SKM-1 treated with dmso at 0.1 percent for 144 hours (cell line): ENCODE data around the gene TNRC6C.
"Not testable (repeated sequence)": the region's sequence is repeated elsewhere in the genome, so short reads cannot be mapped to it uniquely, and the experiment has no call there.

ENCODE experiments used
- DNase-seq: peaks from one replicate; lab custom pipeline; 2025; ENCODE audit not compliant: unreplicated experiment; lab: John Stamatoyannopoulos, UW

The TNRC6C gene

GRCh38 chr17:78041386-78042179 is 83.1 kb downstream of the TNRC6C start:
- no peak for DNase-seq

DNA sequence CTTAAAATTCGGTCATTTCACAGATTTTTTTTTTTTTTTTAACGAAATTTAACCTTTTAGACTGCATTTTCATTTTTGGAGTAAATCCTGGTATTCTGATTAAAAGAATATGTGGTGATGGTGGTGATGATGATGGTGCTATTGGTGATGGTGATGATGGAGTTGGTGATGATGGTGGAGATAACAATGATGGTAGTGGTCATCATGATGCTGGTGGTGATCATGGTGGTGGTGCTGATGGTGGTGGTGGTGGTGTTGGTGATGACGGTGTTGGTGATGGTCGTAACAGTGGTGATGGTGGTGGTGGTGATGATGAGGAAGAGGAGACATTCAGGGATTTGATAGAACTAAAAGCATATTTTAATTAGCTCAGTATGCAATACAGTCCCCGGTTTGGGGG is 84.0 kb downstream of the TNRC6C start:
- no peak for DNase-seq

DNA sequence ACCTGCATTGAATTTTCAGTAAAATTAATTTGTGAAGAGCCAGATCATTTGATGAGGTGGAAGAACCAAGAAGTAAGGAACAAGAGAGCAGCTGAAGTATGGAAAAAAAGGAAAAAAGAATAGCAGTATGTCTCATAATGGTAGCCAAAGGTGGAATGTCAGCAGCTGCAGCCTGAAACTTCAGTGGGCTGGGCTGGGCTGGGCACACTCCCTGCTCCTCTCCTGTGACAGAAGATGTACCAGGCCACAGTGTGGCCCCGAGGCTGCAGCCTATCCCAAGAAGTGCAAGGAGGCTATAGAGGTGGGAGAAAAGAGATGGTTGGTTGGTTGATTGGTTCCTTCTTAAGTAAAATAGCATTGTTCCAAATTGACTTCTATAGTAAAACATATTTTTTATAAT is 84.5 kb downstream of the TNRC6C start:
- no peak for DNase-seq

DNA sequence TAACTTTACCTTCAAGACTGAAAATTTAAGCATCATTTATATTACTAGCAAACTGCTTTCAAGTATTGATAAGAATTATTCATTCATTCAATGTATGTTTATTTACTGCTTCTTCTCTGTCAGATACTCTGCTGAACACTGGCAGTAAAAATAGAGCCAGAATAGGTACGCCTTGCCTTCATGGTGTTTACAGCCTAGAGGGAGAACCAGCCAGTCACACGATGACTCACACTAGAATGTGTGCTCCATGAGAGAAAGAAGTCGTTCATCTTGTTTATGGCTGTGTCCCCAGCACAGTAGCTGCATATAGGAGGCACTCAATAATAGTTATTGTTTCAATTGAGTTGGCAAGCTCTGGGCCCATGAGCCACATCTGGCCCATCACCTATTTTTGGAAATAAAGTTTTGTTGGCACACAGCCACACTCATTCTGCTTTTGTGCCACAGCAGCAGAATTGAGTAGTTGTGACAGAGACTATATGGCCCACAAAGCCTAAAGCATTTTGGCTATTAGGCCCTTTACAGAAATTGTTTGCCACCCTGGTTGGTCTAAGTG is 85.9 kb downstream of the TNRC6C start:
- no peak for DNase-seq

DNA sequence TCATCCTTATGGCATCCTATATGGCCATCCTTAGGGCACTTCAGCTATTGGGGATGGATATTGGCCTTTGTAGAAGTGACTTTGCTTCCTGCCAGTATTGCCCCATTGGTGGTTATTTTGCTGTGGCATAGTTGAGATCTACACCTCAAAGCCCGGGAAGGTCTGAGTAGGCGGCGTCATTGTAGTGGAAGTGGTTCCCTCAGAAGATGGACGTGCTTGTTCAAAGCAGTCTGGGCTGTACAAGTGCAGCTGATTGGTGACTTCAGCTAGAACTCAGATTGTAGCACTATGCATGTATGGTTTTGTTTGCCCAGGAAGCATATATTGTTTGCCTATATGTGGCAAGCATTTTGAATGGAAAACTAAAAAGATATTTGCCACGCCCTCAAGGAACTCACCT is 86.8 kb downstream of the TNRC6C start:
- DNase-seq = no peak

- DNase-seq = no peak
Measured at GRCh38 chr17:78046923-78047322, 88.4 kb downstream of the TNRC6C start.

- no peak for DNase-seq
Measured at GRCh38 chr17:78048346-78049292, 90.1 kb downstream of the TNRC6C start.

- DNase-seq = no peak
Measured at GRCh38 chr17:78049609-78050008, 91.1 kb downstream of the TNRC6C start.

GRCh38 chr17:78051186-78051972 is 92.9 kb downstream of the TNRC6C start:
- no peak for DNase-seq

- no peak for DNase-seq
Measured at GRCh38 chr17:78053777-78054468, 95.4 kb downstream of the TNRC6C start.

- DNase-seq = no peak
Measured at GRCh38 chr17:78057113-78057740, 98.7 kb downstream of the TNRC6C start.

DNA sequence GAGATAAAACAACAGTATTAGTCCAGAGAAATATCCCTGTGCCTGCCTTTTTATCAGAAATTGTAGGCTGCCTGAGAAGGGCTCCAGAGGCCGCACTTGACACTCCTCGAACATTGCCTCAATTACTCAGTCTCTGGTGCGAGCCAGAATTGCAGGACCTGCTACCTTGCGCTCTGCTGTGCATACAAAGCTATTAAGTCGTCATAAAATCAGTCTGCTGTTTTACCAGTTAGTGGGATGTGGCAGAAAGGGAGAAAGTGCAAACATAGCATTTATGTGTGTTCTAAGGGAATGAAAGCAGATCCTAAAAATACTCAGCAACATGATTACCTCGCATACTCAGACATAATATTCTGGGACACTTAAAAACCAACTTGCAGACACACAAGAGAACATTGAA is 99.5 kb downstream of the TNRC6C start:
- DNase-seq = no peak

DNA sequence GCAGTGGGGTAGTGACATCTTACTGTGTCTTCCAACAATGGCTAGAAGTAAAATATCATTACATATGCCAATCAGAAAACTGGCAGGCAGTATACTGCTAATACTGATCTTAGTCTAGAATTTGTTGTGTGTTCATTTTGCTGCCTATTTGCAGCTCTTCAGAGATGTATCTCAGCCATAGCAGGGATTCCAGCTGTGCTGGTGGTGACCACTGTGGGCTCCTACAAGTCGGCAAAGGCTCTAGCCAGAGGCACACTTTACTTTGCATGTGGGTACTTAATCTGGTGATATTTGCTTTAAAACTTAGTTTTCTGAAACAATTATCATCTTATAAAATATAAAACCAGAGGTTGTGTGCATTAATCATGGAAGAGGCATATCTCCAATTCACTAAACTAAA is 100.1 kb downstream of the TNRC6C start:
- no peak for DNase-seq

GRCh38 chr17:78062596-78062995 is 104.1 kb downstream of the TNRC6C start:
- DNase-seq = no peak

GRCh38 chr17:78063489-78063888 is 105.0 kb downstream of the TNRC6C start:
- no peak for DNase-seq

GRCh38 chr17:78064708-78065107 is 106.2 kb downstream of the TNRC6C start:
- DNase-seq = no peak

- not testable (repeated sequence) for DNase-seq
Measured at GRCh38 chr17:78066976-78067375, 108.5 kb downstream of the TNRC6C start.

GRCh38 chr17:78069695-78070094 is 111.2 kb downstream of the TNRC6C start:
- DNase-seq = no peak

DNA sequence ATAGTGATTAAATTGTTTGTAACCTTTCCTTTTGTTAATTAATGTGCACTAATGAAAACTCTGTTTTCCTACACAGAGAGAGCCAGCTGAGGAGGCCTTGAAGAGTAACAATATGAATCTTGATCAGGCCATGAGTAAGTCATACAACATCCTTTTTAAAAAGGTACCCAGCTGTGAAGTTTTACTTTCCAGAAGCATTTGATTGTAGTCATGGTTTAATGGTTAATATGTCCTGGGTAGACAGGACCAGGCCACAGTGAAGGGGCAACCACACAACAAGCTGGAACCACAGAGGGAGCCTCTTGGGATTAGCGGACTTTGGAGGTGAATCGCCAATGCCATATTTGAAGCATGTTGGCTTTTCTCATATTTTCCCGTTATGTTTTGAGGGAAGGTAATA is 114.5 kb downstream of the TNRC6C start:
- DNase-seq = no peak

- no peak for DNase-seq
Measured at GRCh38 chr17:78075011-78075410, 116.5 kb downstream of the TNRC6C start.
